ENCODE data around the gene ARGFX. TPM values are rescaled to one million over a fixed set of nuclear protein-coding genes. Genes with fewer than 3 reads are reported as not detected.

Gene ARGFX
- total and polyA plus RNA-seq, 2 of the 13 experiments (the other 11 are each of a cell fraction or from before 2014, with no cell fraction given) = not detected

- TF ChIP-seq, protein P1, sequence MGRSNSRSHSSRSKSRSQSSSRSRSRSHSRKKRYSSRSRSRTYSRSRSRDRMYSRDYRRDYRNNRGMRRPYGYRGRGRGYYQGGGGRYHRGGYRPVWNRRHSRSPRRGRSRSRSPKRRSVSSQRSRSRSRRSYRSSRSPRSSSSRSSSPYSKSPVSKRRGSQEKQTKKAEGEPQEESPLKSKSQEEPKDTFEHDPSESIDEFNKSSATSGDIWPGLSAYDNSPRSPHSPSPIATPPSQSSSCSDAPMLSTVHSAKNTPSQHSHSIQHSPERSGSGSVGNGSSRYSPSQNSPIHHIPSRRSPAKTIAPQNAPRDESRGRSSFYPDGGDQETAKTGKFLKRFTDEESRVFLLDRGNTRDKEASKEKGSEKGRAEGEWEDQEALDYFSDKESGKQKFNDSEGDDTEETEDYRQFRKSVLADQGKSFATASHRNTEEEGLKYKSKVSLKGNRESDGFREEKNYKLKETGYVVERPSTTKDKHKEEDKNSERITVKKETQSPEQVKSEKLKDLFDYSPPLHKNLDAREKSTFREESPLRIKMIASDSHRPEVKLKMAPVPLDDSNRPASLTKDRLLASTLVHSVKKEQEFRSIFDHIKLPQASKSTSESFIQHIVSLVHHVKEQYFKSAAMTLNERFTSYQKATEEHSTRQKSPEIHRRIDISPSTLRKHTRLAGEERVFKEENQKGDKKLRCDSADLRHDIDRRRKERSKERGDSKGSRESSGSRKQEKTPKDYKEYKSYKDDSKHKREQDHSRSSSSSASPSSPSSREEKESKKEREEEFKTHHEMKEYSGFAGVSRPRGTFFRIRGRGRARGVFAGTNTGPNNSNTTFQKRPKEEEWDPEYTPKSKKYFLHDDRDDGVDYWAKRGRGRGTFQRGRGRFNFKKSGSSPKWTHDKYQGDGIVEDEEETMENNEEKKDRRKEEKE (IDR thresholded peaks at IDR 0.05) = no peak
- TF ChIP-seq ZNF775 (CRISPR knock-in tag; IDR thresholded peaks at IDR 0.05; ENCODE audit: borderline replicate concordance) (no peak), CREB1 (IDR thresholded peaks at IDR 0.05) (no peak), CREB1 (CRISPR knock-in tag; IDR thresholded peaks at IDR 0.05) (no peak), ZNF878 (CRISPR knock-in tag; IDR thresholded peaks at IDR 0.05) (no peak), ZNF530 (CRISPR knock-in tag; IDR thresholded peaks at IDR 0.05; ENCODE audit: low read depth) (no peak), NR2C2 (CRISPR knock-in tag; IDR thresholded peaks at IDR 0.05; ENCODE audit: borderline replicate concordance) (no peak)
Measured at GRCh38 chr3:121566773-121567172, 976 bp upstream of the ARGFX start (continued).

DNA sequence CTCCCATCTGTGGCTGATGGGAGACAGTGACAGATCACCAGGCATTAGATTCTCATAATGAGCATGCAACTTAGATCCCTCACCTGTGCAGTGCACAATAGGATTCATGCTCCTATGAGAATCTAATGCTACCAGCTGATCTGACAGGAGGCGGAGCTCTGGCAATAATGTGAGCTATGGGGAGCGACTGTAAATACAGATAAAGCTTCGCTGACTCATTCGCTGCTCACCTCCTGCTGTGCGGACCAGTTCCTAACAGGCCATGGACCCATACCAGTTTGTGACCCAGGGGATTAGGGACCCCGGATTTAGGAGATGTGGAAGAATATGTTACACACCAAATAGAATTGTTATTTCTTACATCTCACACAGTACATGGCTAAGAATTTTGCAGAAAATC lies 6.7 kb downstream of the ARGFX start:
- Histone ChIP-seq H3K27ac (ENCODE audit: extremely low read length, insufficient read depth, low read length) (no peak overlapping the region), H3K4me2 (ENCODE audit: low read depth, low read length) (no peak overlapping the region), H3K4me3 (replicated peaks in 1 of 3; ENCODE audit: insufficient read depth in 1 of 3, low read depth in 2 of 3, low read length in 3 of 3) (no peak overlapping the region), H3K36me3 (replicated peaks in 1 of 2; ENCODE audit: control insufficient read depth in 1 of 2, insufficient read depth in 2 of 2, low read length in 2 of 2) (no peaks in the 10 kb centered on the region), H3K9me3 (ENCODE audit: low read length) (no peaks in the 10 kb centered on the region), H3K27me3 (ENCODE audit: control insufficient read depth in 1 of 2, insufficient read depth in 2 of 2, low read length in 2 of 2) (no peaks in the 10 kb centered on the region), H4K20me1 (ENCODE audit: insufficient read depth, low read length) (no peaks in the 10 kb centered on the region), H3K79me2 (ENCODE audit: insufficient read depth, low read length) (no peaks in the 10 kb centered on the region), H3K4me1 (ENCODE audit: insufficient read depth, low read length) (no peaks in the 10 kb centered on the region), H3K9ac (ENCODE audit: insufficient read depth, low read depth, low read length) (no peak overlapping the region), H2AFZ (ENCODE audit: low read length) (no peak overlapping the region)
- intact Hi-C loops (cut with micrococcal nuclease; ENCODE audit: unreplicated experiment) (no loop called here), in situ Hi-C loops (cut with HindIII; ENCODE audit: extremely low pct_ligation_motif_present, low pct_unique_long_range_greater_than_20kb) (loop anchor here (25.0 kb wide), 1 partner anchor 1113 kb away; the partner anchor contains the start of gene PARP14)
- peak; percentile 90 for TF ChIP-seq FOSL2 (CRISPR knock-in tag; IDR thresholded peaks at IDR 0.05)
- no peak for TF ChIP-seq NFYC (CRISPR knock-in tag; IDR thresholded peaks at IDR 0.05)
- TF ChIP-seq RORA (CRISPR knock-in tag; IDR thresholded peaks at IDR 0.05) = no peak
- no peak for TF ChIP-seq TCF12 (IDR thresholded peaks at IDR 0.05)
- TF ChIP-seq TCF12 (CRISPR knock-in tag; IDR thresholded peaks at IDR 0.05) = no peak
- peak; percentile 57; the same call in 1 of the 2 replicates for TF ChIP-seq NFE2 (CRISPR knock-in tag; IDR thresholded peaks at IDR 0.05)
- no peak for TF ChIP-seq TBL1XR1 (IDR thresholded peaks at IDR 0.05; ENCODE audit: borderline replicate concordance, low read length, partially characterized antibody)
- TF ChIP-seq ATF7-NPFF (CRISPR knock-in tag; IDR thresholded peaks at IDR 0.05; ENCODE audit: low read depth) = no peak
- TF ChIP-seq, protein P2, sequence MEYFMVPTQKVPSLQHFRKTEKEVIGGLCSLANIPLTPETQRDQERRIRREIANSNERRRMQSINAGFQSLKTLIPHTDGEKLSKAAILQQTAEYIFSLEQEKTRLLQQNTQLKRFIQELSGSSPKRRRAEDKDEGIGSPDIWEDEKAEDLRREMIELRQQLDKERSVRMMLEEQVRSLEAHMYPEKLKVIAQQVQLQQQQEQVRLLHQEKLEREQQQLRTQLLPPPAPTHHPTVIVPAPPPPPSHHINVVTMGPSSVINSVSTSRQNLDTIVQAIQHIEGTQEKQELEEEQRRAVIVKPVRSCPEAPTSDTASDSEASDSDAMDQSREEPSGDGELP (IDR thresholded peaks at IDR 0.05; ENCODE audit: borderline replicate concordance, low read depth) = peak; percentile 79; the same call in 1 of the 2 replicates
- TF ChIP-seq SP5 (CRISPR knock-in tag; IDR thresholded peaks at IDR 0.05; ENCODE audit: borderline replicate concordance, low read depth) = peak; percentile 60; the same call in 1 of the 2 replicates
- no peak for TF ChIP-seq ZSCAN22 (CRISPR knock-in tag; IDR thresholded peaks at IDR 0.05)
- BruUV-seq (replicated peaks) = no TSS peak
- DNase-seq (ENCODE audit: low spot score) (peak; percentile 58), FAIRE-seq (no peak), ATAC-seq (peak; percentile 77)
- ChIA-PET POLR2A (no interaction called here), CTCF (ENCODE audit: low intra/inter-chr PET ratio, low total read pairs) (no interaction called here)
- 6% methylated on average over 6 of the region's 6 CpGs for WGBS (ENCODE audit: low lambda C conversion rate)

Data from HepG2 (cell line).